GM18505 (cell line): ENCODE measurements around the gene RNFT1.
"Not testable (repeated sequence)": the region's sequence is repeated elsewhere in the genome, so short reads cannot be mapped to it uniquely, and the experiment has no call there.

ENCODE experiments used
- ATAC-seq: cut with Tn5 transposase; IDR thresholded peaks from one replicate; pipeline ENCODE4 v1.9.1; 2021; ENCODE audit not compliant: unreplicated experiment
- POLR2A ChIP-seq: IDR thresholded peaks from 4 replicates; pipeline ENCODE4 v1.6.1; 2011; ENCODE audit warnings: borderline replicate concordance; ENCODE audit not compliant: insufficient read depth, insufficient read length; ENCODE audit errors: extremely low read depth

RNFT1 gene

DNA sequence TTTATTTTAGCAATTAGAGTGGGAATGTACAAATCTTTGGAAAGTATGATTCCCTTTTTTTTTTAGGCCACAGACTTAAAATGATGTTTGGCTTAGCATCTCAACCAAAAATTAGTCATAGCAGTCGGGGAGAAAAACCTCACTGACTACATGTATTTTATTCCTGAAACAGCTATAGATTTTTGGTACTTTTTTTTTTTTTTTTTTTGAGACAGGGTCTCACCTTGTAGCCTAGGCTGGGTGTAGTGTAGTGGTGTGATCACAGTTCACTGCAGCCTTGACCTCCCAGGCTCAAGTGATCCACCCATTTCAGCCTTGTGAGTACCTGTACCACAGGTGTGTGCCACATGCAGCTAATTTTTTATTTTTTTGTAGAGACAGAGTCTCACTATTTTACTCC is 23.4 kb downstream of the RNFT1 start:
- ATAC-seq, result no peak
- TF ChIP-seq POLR2A, result no peak

DNA sequence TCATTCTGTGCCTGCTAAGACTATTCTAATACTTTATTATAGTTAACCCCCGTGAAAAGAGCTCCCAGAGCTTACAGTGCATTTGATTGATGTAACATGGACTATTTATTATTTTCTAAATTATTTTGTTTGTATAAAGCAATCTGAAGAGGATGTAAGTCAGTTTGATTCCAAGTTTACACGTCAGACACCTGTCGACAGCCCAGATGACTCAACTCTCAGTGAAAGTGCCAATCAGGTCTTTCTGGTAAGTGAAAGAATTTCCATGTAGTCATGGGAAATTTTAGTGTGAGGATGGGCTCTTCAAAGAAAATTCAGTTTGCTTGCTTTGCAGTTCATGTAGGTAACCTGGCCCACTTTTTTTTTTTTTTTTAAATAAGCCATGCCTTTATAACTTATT is 23.8 kb downstream of the RNFT1 start:
- ATAC-seq, result not testable (repeated sequence)

DNA sequence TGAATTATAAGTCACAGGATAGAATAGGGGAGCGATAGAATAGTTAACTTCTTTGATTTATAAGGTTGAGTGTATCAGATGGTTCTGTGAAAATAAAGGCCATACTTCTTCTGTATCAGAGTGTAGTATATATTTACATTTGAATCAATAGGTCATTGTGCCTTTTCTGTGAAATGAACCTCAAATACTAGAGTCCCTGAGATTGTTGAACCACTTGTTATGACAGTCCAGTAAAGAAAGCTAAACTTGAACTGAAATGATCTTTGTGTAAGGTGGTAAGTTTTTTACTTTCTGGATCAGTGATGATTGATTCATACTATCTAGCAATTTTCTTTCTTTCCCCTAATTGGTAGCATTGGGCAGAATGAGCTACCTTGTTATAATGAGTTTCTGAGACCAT is 31.2 kb downstream of the RNFT1 start:
- not testable (repeated sequence) for ATAC-seq

DNA sequence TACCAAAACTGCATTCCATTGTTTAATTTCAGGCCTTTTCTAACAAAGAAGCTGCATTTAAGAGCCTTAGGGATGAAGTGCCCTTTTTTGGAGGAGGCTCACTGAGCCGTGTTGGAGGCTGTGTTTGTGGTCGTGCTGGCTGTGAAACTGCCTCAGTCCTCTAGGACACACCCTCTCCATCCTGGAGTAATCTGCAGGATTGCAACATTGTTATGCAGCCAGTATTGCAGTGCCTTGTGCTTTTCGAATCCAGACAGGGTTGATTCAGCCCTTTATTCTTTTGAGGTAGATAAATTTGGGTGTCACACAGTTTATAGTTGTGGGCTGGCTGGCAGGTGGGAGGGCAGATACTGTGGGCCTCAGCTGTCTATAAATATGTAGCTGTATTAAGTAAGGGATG is 33.8 kb downstream of the RNFT1 start:
- ATAC-seq, result not testable (repeated sequence)

DNA sequence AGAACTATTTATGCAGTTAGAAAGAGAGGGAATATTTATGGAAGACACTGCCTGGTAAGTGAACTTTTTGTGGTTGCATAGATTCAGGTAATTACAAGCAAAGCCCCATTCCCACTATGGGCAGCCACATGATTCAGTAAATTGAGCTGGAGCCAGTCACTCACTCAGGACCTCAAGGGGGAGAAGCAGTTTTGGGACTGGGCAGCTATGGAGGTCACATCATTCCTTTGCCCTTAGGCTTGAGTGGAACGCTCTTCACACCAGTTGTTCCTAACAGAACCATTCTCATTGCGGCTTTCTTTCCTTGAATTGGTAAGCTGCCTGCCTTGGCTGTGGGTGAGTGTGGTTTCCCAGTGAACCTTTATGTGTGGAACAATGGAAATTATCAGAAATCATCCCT is 34.4 kb downstream of the RNFT1 start:
- not testable (repeated sequence) for ATAC-seq

DNA sequence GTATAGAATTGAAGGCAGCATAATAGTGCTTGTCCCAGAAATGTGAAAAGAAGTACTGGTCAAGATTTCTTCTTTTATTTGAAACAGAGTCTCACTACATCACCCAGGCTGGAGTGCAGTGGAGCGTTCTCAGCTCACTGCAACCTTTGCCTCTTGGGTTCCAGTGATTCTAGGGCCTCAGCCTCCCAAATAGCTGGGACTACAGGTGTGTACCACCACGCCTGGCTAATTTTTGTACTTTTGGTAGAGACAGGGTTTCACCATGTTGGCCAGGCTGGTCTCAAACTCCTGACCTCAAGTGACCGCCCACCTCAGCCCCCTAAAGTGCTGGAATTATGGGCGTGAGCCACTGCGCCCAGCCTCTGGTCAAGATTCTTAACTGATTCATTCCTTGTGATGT is 43.9 kb downstream of the RNFT1 start:
- ATAC-seq, result not testable (repeated sequence)

DNA sequence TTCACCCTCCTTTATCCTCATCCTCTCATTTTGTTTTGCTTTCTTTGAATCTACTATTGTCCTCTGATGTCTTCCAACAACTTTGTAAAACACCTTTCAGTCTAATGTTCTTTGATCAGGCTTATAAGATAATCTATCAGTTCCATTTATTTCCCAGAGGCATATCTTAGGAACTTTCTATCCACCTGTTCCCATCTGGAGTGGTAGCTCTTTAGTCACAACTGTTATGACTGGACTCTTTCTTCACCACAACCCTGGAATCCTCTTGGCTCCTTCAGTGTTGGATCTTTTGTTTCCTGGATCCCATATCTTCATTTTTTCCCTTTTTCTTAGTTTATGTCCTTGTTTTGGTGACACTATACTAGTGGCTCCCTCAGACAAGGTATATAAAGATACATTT is 48.1 kb downstream of the RNFT1 start:
- TF ChIP-seq POLR2A, result no peak
- ATAC-seq, result no peak

DNA sequence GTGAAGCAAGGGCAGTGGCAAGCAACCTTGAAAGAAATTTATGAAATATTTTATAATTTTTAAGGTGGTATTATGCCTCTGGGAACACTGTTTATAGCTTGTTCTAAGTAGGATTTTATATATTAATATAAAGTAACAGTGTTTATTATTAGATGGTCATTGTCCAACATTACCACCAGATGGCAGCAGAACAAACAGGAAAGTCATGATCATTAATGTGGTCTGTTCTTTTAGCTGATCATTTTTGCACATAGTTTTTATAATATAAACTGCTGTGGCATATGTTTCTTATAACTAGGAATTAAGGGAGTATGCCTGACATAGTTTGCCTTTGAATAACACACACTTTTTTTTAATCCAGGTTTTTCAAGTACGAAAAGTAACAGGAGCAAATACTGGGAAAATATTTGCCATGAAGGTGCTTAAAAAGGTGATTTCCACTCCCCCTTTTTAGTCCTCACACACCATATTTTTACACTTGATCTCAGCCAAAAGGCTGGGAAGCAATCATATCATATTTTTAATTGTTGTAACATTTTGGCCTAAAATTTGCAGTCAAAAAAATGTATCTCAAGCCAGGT is 50.2 kb downstream of the RNFT1 start:
- no peak for TF ChIP-seq POLR2A
- no peak for ATAC-seq

DNA sequence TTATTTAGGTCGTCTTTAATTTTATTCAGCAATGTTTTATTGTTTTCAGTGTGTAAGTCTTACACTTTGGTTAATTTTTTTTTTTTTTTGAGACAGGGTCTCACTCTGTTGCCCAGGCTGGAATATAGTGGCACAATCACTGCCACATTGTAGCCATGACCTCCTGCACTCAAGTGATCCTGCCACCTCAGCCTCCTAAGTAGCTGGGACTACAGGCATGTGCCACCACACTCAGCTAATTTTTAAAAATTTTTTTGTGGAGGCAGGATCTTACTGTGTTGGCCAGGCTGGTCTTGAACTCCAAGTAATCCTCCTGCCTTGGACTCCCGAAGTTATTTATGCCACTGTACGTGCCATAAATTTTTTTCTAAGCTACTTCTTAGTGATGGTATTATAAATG is 57.1 kb downstream of the RNFT1 start:
- no peak for TF ChIP-seq POLR2A
- ATAC-seq, result no peak

DNA sequence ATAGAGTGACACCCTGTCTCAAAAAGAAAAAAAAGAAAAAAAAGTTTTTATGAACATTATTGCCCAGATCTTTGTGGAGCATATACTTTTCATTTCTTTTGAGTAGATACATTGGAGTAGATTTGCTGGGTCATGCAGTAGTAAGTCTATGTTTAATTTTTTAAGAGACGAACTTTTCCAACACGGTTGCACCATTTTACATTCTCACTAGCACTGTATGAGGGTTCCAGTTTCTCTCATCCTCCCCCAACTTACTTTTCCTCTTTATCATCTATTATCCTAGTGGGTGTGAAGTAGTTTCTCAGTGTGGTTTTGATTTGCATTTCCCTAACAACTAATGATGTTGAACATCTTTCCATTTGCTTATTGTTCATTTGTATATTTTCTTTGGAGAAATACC is 61.1 kb downstream of the RNFT1 start:
- TF ChIP-seq POLR2A, result no peak
- no peak for ATAC-seq
